CD4-positive, alpha-beta T cell treated with Interleukin-21 for 1 hour (primary cell): ENCODE results near the gene OR1D5.
"Not testable (repeated sequence)": the region's sequence is repeated elsewhere in the genome, so short reads cannot be mapped to it uniquely, and the experiment has no call there.

Experiments used
- DNase-seq: peaks from one replicate; pipeline ENCODE4 v3.0.0-alpha.2; 2020

Gene OR1D5, protein sequence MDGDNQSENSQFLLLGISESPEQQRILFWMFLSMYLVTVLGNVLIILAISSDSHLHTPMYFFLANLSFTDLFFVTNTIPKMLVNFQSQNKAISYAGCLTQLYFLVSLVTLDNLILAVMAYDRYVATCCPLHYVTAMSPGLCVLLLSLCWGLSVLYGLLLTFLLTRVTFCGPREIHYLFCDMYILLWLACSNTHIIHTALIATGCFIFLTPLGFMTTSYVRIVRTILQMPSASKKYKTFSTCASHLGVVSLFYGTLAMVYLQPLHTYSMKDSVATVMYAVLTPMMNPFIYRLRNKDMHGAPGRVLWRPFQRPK

GRCh38 chr17:3063507-3063906, at the start of gene OR1D5:
OR1D5 (minus strand) TSS chr17:3063607; CDS start chr17:3063607, 0 bp downstream.
- not testable (repeated sequence) for DNase-seq

- DNase-seq = no peak
Observed at GRCh38 chr17:3104322-3104721, 40.9 kb upstream of the OR1D5 start, which contains the start of gene OR1D2. OR1D2 (minus strand) TSS chr17:3104422; CDS start chr17:3092996, 11,426 bp downstream.

DNA sequence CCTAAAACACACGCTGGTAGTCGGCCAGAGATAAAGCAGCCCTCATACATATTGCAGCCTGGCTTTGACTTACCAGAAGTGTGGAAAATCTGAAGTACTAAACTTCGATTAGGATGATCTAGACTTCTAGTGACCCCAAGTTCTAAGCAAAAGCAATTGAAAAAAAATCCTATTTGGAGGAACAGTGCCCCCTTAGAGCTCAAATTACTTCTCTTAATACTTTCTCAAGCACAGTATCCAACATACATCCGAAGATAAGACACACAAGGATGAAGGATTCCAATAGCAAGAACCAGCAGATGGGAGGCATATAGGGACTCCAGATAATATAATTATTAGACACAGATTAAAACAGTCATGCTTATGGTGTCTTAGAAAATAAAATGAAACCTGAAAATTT, 10.4 kb upstream of the OR1D5 start:
- not testable (repeated sequence) for DNase-seq

DNA sequence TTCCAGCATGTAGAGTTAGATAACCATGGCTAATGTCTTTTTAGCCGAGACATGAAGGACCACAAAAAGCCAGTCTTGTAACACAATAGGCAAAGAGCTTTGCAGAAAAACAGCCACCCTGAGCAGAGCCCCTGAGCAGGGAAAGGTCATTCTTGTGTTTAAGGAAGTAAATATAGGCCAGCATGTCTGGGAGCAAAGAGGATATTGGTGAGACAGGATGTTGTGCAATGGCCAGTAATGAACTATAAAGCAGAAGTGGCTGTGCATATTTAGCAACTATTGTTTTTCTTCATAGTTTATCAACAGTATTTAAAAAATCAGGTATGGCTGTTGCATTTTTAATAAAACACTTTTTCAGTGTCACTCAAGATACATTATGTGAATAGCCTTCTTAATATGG, 1.8 kb upstream of the OR1D5 start:
- not testable (repeated sequence) for DNase-seq

DNA sequence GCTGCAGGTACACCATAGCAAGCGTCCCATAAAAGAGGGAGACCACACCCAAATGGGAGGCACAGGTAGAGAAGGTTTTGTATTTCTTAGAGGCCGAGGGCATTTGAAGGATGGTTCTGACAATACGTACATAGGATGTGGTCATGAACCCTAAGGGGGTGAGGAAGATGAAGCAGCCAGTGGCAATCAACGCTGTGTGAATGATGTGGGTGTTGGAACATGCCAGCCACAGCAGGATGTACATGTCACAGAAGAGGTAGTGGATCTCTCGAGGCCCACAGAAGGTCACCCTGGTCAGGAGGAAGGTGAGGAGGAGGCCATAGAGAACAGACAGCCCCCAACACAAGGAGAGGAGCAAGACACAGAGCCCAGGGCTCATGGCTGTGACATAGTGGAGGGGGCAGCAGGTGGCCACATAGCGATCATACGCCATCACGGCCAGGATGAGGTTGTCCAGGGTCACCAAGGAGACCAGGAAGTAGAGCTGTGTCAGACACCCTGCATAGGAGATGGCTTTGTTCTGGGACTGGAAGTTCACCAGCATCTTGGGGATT, 506 bp downstream of the OR1D5 start:
- DNase-seq = not testable (repeated sequence)

DNA sequence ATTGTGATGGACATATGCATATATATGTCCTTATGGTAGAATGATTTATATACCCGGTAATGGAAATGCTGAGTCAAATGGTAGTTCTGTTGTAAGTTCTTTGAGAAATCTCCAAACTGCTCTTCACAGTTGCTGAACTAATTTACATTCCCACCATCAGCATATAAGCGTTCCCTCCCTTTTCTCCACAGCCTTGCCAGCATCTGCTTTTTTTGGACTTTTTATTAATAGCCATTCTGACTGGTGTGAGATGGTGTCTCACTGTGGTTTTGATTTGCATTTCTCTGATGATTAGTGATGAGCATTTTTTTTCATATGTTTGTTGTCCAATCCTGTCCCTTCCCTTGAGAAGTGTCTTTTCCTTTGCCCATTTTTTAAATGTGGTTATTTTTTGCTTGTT, 8.5 kb downstream of the OR1D5 start:
- DNase-seq = not testable (repeated sequence)

DNA sequence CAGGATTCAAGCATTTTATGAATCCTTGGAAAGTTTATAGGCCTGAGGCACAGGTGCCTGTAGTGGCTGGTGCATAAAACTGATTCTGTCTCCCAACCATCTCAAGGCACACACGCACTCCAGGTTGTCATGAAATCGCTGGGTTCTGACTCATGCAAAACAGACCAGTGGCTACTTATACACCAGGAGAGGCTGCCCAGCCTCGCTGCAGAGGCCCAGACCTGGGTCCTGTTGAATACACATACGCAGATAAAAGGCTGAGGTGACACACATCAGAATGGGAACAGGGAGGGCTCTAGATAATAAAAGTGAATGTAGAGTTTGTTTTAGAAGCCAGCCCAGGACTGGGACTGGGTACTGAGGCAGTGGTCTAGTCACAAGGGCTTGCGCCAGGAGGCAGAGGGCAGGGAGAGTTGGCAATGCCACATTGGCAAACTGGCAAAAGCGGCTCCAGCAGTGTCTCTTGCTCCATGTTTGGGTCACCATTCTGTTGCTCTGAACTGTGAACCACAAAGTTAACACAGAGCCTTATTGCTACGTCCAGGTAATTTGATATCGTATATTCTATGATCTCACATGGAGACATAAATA, 13.6 kb downstream of the OR1D5 start:
- DNase-seq = no peak

DNA sequence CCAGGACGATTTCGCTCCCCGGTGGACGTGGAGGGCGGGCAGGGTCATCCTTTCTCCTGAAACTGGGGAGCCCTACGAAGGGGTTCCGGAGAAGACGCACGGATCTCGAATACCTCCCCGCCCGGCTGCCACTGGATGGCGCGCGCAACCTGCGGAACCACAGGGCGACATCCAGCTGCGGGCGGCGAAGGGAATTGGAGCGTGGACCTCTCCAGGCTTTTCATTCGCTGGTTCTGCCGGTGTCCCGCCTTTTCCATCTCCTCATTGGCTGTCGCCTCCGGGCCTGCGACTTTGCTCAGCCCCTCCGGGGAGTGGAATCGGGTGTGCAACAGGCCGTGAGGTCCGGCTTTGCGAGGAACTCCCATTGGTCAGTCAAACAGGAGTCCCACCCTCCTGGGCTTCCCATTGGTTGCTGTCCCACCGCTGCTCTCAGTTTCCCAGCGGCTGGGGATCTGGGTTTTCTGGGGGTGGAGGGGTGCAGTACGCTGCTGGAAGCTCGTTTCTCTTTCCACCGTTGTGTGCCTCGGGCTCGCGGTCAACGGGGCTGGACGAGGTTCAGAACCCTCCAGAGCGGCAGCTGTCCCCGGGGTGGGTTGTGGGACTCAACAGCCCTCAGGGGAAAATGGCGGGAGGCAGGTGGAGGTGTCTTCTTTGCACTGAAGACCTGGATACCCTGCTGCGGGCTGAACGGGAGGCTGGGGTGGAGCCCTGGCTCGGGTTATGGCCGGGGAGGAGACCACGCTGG, 14.5 kb downstream of the OR1D5 start:
- peak; percentile 98 for DNase-seq

GRCh38 chr17:3046753-3047152, 16.7 kb downstream of the OR1D5 start:
- no peak for DNase-seq

DNA sequence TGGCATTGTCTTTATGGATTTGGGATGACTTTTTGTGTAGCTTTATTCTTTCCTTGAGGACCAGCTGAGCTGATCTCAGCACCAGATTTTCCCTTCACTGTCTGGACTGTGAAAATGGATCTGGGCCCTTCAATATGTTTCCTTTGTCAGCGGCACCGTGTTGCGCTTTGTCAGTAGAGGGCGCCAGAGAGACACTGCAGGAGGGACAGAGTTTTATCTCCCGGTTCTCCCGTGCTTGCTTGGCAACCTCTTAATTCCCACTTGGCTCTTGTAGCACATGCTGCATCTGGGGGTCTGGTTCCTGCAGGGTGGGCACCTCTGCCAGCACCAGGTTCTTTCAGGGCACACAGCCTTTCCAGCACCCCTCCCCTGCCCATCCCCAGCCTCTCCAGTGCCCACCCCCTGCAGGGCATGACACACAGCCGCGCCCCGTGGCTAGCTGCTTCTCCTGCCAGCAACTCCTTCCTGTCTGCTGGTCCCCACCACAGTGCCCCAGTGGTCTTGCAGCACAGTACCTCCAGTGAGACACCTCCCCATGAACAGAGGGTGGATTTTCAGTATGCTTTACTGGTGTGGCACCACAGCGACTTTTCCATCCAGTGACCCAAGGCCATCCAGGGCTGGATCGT, 19.6 kb downstream of the OR1D5 start:
- DNase-seq = no peak

DNA sequence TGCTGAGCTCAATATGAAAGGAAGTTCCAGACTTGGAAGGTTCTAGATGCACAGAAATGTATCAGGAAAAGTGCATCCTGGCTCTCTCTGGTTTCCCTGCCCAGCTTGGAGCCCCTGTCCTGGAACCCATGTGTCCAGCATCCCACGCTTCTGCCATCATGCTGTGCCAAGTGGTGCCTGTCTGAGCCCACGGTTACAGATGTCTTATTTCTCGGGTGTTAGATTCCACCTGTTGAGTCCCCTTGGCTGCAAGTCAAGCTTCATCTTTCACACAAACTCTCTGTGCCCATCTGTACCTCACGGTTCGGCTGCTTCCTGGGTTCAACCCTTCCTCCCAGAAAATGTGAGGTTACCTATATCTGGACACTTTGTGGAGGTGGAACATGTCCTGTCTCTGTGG, 22.5 kb downstream of the OR1D5 start:
- no peak for DNase-seq

- DNase-seq = peak; percentile 15
Observed at GRCh38 chr17:3039736-3040135, 23.7 kb downstream of the OR1D5 start.

DNA sequence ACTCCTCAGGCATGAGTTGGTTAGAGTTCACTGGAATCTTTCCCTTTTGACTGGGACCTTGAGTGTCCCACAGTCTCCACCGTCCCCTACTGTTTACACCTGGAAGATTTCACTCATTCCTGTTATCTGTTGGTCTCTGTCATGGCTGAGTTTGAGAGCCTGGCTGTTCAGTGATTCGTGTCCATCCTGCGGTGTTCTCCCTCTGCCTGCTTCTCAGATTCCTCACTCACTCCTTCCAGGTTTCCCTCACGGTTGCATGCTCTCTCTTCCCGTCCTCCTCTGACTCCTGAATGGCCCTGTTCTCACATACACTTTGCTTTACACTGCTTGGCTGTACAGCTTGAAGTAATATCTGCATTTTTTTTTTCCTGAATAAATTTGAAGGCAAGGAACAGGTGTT, 24.5 kb downstream of the OR1D5 start:
- DNase-seq = no peak

DNA sequence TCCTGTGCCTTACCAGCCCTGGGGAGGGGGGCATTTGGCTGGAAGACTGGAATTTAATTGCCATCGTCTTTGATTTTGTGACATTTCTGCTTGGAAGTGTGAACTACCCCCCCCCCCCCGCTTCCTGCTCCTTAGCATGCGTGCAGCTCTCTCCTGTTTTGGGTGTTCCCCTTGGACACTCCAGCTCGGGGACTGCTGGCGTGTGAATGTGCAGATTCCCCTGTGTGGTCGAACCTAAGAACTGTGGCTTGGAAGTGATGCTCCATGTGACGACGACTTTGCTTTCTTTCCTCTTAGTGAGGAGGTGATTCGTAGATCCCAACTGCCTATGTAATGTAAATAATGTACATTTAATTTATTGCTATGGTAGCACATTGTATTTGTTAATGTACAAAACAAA, 26.1 kb downstream of the OR1D5 start:
- no peak for DNase-seq

- DNase-seq = no peak
Observed at GRCh38 chr17:3036800-3037199, 26.6 kb downstream of the OR1D5 start.

- DNase-seq = no peak
Observed at GRCh38 chr17:3035968-3036280, 27.5 kb downstream of the OR1D5 start.

DNA sequence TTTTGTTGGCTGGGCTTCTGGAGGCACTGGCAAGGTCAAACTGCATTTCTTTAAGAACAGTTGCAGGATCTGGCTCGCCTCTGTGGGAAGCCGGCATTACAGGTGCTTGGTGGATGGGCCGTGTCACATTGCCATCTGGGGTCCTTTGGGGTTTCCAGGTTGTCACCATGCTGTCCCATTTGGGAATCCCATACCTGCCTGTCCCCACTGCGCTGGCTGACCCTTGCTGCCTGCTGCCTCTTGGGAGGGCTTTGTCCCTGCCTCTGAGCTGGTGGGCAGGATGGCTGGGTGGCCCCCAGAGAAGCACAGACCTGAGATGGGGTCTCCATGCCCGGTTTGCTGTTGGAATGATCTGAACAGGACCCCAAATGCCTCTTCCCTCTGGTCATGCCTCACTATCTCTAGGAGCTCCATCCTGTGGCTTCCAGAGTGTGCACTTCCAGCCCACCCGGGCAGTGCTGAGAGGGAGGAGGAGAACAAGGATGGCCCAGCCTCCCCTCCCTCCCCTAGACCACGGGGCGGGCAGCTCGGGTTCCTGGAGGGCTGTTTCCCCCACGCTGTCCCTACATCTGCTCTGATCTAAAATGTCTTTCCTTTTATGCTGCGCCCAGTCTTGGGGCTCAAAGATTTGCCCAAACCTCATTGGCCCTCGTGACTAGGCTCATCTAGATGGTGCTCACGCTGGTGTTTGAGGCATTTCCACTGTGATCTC, 28.0 kb downstream of the OR1D5 start:
- no peak for DNase-seq

DNA sequence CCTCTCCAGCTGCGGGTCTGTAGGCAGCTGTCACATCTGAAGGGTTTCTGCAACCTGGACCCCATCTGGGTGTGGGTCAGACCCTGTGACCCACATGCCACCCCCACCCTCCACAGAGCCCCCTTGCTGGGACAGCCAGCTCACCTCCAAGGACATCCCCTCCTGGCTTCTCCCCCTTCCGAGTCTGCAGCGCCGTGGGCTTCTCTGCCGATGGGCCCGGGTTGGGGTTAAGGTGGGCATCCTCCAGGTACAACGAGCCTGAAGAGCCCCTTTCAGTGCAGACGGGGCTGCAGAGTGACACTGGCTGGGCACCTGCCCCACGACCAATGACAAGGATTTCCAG, 28.9 kb downstream of the OR1D5 start:
- no peak for DNase-seq

DNA sequence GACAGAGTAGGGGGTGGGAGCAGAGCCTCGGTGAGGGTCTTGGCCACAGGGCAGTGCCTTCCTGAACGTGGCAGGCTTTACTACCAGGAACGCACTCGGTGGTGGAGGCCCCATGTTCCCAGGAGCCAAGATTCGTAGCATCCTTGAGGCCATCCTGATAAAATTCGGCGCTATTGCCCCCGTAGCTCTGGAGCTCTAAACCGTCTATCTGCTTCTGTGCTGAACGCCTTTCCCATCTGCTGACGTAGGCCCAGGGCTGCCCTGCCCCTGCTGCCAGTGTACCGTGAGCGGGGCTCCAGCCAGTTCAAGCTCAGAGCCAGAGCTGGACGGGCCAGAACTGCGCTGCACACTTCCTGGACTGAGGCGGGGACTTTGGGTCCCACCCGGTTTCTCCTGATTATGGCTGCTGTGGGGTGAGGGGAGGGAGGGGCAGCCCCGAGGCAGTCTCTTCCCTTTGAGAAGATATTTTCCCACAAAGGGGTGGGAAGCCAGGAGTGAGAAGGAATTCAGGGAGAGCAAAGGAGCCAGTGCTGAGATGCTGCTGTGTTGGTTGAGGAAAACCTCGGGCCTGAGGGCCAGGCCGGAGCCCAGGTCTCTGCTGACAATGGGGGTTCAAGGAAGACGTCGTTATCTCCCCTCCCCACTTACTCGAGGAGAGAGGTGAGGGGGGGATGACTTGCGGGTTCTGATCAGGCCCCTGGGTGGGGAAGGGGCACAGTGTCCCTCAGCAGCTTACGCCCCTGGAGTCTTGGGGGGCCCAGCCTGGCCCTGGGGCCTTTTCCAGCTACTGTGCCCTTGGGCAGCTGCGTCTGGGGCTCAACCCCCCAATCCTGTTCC, 29.4 kb downstream of the OR1D5 start:
- no peak for DNase-seq

DNA sequence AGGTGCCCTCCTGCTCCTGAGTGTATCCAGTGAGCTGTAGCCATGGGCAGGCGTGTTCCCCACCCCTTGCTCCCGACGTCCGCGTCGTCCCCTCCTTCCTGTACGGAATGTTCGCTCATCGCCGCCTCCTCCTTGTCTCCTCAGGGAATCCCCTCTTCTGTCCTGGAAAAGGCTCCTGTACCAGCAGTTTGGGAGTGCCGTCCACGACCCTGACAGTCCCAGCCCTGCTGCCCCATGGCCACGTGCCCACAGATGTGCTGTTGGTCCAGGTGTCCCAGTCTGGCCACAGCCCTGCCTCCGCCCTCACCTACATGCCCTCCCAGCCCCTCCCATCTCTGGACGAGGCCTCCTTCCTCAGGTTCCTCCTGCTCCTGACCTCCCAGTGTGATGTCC, 30.2 kb downstream of the OR1D5 start:
- DNase-seq = no peak
